Lung (tissue), 16 donors: ENCODE measurements around the gene RBP7. TPM values are rescaled to one million over a fixed set of nuclear protein-coding genes. Genes with fewer than 3 reads are reported as not detected.
A peak's percentile ranks its signal among the peaks of the same experiment; 100 is the strongest.

Source experiments
- ATAC-seq: fragments of 200-7000 bp; cut with Tn5 transposase; one replicate; pipeline ENCODE4 v1.9.1; 2020; ENCODE audit warnings: moderate number of reproducible peaks; ENCODE audit not compliant: insufficient read depth, low FRiP score
- DNase-seq, 3 donors: peaks; one replicate each; pipeline ENCODE4 v3.0.0-alpha.2; 2013 to 2017
- H3K27ac ChIP-seq, 2 donors: one replicate each; pipeline ENCODE4 v1.5.1; 2013; ENCODE audit warnings: mild to moderate bottlenecking in 2 of 2, moderate library complexity in 2 of 2, control low read depth in 1 of 2, inconsistent platforms in 1 of 2, low read depth in 1 of 2, low read length in 1 of 2
- H3K27me3 ChIP-seq, 3 donors: one replicate each; pipeline ENCODE4 v1.5.1; 2013; ENCODE audit warnings: low read length in 2 of 3; ENCODE audit not compliant: control insufficient read depth in 3 of 3, insufficient read depth in 3 of 3
- H3K36me3 ChIP-seq, 4 donors: one replicate each; pipeline ENCODE4 v1.5.1; 2013; ENCODE audit warnings: low read length in 4 of 4, mild to moderate bottlenecking in 1 of 4, moderate library complexity in 1 of 4; ENCODE audit not compliant: control insufficient read depth in 4 of 4, insufficient read depth in 4 of 4
- H3K4me1 ChIP-seq, 5 donors: one replicate each; pipeline ENCODE4 v1.5.1; 2013; ENCODE audit warnings: low read length in 5 of 5, mild to moderate bottlenecking in 2 of 5, moderate library complexity in 1 of 5; ENCODE audit not compliant: control insufficient read depth in 5 of 5, insufficient read depth in 5 of 5
- H3K4me3 ChIP-seq: one replicate; pipeline ENCODE4 v1.5.1; 2013; ENCODE audit warnings: mild to moderate bottlenecking, control low read depth, moderate library complexity
- H3K9ac ChIP-seq, 2 donors: one replicate each; pipeline ENCODE4 v1.5.1; 2013; ENCODE audit warnings: low read length in 2 of 2, control low read depth in 1 of 2; ENCODE audit not compliant: insufficient read depth in 1 of 2
- H3K9me3 ChIP-seq, 4 donors: one replicate each; pipeline ENCODE4 v1.5.1; 2013; ENCODE audit warnings: low read length in 3 of 4, mild to moderate bottlenecking in 1 of 4, moderate library complexity in 1 of 4; ENCODE audit not compliant: control insufficient read depth in 4 of 4, insufficient read depth in 3 of 4
- CTCF ChIP-seq: IDR thresholded peaks from 2 replicates; pipeline ENCODE4 v1.5.1; 2012; ENCODE audit warnings: mild to moderate bottlenecking; ENCODE audit errors: control extremely low read depth, extremely low read depth
- WGBS, 2 donors: extraction: QIAGEN DNeasy Blood & Tissue Kit; methylation state at CpG; one replicate each; pipeline ENCODE4 v1.1.7; 2013; 5-methylcytosine and 5-hydroxymethylcytosine counted together
- long read RNA-seq, 5 donors: transcript quantifications; one replicate each; lab custom pipeline, GENCODE V29; 2026
- polyA plus RNA-seq, 2 donors: library from polyadenylated mRNA; stranded (reverse); fragments of 200-250 nt; gene quantifications; one replicate each; pipeline ENCODE4 v1.2.1, GENCODE V29; 2013
- total RNA-seq, 2 donors: library from RNA; depleted of rRNA in 1 of 2; stranded (reverse); fragments of >200 nt in 1 of 2; gene quantifications; one replicate each; pipeline ENCODE4 v1.2.1, GENCODE V29; 2014 to 2021
- donor health status: control.
- donor health status: control.
- donor health status: Bipolar disorder and iron deficiency.
- donor health status: healthy.
- donor health status: DM: yes; HTN: yes; CAD: no.

Gene RBP7
- 1 to 10 TPM; 2.1 to 5.7 TPM for total RNA-seq
- 1 to 10 TPM; 9.7 to 9.8 TPM for polyA plus RNA-seq
- long read RNA-seq, donor 1 = 0 reads
- long read RNA-seq, donor 2 = 0 reads
- long read RNA-seq, donor 3, partial matches to known transcripts = 0 of 1 reads
- long read RNA-seq, donor 3, other reads (novel, unspliced or antisense) = 0 of 1 reads
- long read RNA-seq, donor 4 = 0 reads
- long read RNA-seq, donor 5 = 0 reads

- peak in 1 of 3 donors; percentile 16 for DNase-seq
- Histone ChIP-seq H3K36me3 (no peaks in the 10 kb centered on the region), H3K9ac (no peak within 1 kb of the TSS), H3K9me3 (no peaks in the 10 kb centered on the region), H3K4me3 (peak within 1 kb of the TSS; percentile 39), H3K4me1 (peaks cover 0 to 9% (median 0%) of the 10 kb centered on the region in 5 donors), H3K27ac (peak within 1 kb of the TSS in 1 of 2 donors; percentile 5), H3K27me3 (peaks cover 0 to 28% (median 27%) of the 10 kb centered on the region in 3 donors)
- WGBS, 2 donors = 7% methylated on average over 43 to 71 of the region's 71 CpGs
- TF ChIP-seq CTCF = no peak
- peak; percentile 25 for ATAC-seq
Observed at GRCh38 chr1:9996624-9997582, at the start of gene RBP7. Gene RBP7 (plus strand): TSS chr1:9997228. CDS start chr1:9997259, 31 bp downstream.

- Histone ChIP-seq H3K9me3 (no peaks in the 10 kb centered on the region), H3K27me3 (no peaks in the 10 kb centered on the region), H3K36me3 (peaks cover 0 to 4% (median under 1%) of the 10 kb centered on the region in 4 donors), H3K27ac (no peak overlapping the region), H3K9ac (no peak overlapping the region), H3K4me3 (no peak overlapping the region), H3K4me1 (no peaks in the 10 kb centered on the region)
- ATAC-seq = no peak
- TF ChIP-seq CTCF = no peak
- WGBS, 2 donors = 93% methylated on average over 8 of the region's 8 CpGs
- DNase-seq = no peak
Observed at GRCh38 chr1:9957726-9958125, 39.3 kb upstream of the RBP7 start.

- 91 to 96% methylated on average over 4 of the region's 4 CpGs for WGBS, 2 donors
- TF ChIP-seq CTCF = no peak
- no peaks in the 10 kb centered on the region for H3K4me1 ChIP-seq
- H3K27me3 ChIP-seq = no peaks in the 10 kb centered on the region
- no peak overlapping the region for H3K4me3 ChIP-seq
- H3K36me3 ChIP-seq = peaks cover 0 to 2% (median under 1%) of the 10 kb centered on the region in 4 donors
- ATAC-seq (no peak), DNase-seq (no peak)
- H3K27ac ChIP-seq = no peak overlapping the region
- H3K9ac ChIP-seq = no peak overlapping the region
- H3K9me3 ChIP-seq = no peaks in the 10 kb centered on the region
Observed at GRCh38 chr1:9960011-9960410, 37.0 kb upstream of the RBP7 start.
